Right cardiac atrium (tissue), 5 donors: Measurements from ENCODE around the gene CFAP70. TPM values are rescaled to one million over a fixed set of nuclear protein-coding genes. Genes with fewer than 3 reads are reported as not detected.

Source experiments
- ATAC-seq, 2 donors: fragments of 200-7000 bp; cut with Tn5 transposase; one replicate each; pipeline versions ENCODE4 v1.8.0 to v1.9.1; 2020; ENCODE audit warnings: moderate library complexity in 2 of 2, mild to moderate bottlenecking in 1 of 2
- DNase-seq, 3 donors: peaks; one replicate each; pipeline ENCODE4 v3.0.0-alpha.2; 2020
- H3K27ac ChIP-seq: one replicate; pipeline ENCODE4 v1.5.1; 2013; ENCODE audit warnings: mild to moderate bottlenecking, low read length, control low read depth, moderate library complexity
- H3K27me3 ChIP-seq: one replicate; pipeline ENCODE4 v1.6.1; 2013; ENCODE audit not compliant: control insufficient read depth, insufficient read depth
- H3K4me1 ChIP-seq: one replicate; pipeline ENCODE4 v1.6.1; 2013; ENCODE audit warnings: low read length; ENCODE audit not compliant: control insufficient read depth, insufficient read depth
- H3K4me3 ChIP-seq: one replicate; pipeline ENCODE4 v1.5.1; 2013; ENCODE audit warnings: low read length, control low read depth
- H3K9me3 ChIP-seq: one replicate; pipeline ENCODE4 v1.6.1; 2013; ENCODE audit warnings: low read length; ENCODE audit not compliant: control insufficient read depth
- WGBS: extraction: QIAGEN DNeasy Blood & Tissue Kit; methylation state at CpG from one replicate; pipeline ENCODE4 v1.1.7; 2013; 5-methylcytosine and 5-hydroxymethylcytosine counted together
- intact Hi-C, 4 donors: fragments of 100-400 bp; cut with DNase I; formaldehyde crosslinking; loops; one replicate each; pipeline versions ENCODE4 v1.11.0 to v1.14.0; 2022 to 2023
- polyA plus RNA-seq: library from polyadenylated mRNA; stranded (reverse); fragments of 200-250 nt; gene quantifications from one replicate; pipeline ENCODE4 v1.2.3, GENCODE V29; 2013
- total RNA-seq, 4 donors: library from RNA; stranded (reverse); fragmentation: NEBNext Ultra II Directional; extraction: Animal tissue kit (Norgen Biotek cat#: 25700); gene quantifications; one replicate each; pipeline ENCODE4 v1.2.1, GENCODE V29; 2021
- donor health status: healthy with polysubstance abuse.
- donor health status: DM: no; HTN: yes; CAD: no.
- donor health status: DM: no; HTN: no; CAD: no.
- donor health status: DM: no; HTN: yes; CAD: no; lungs with severe emphysema.
- donor health status: DM: yes; HTN: yes; CAD: no.

Gene CFAP70
- total and polyA plus RNA-seq, 5 donors = 1.2 to 2.3 (median 1.8) TPM

DNA sequence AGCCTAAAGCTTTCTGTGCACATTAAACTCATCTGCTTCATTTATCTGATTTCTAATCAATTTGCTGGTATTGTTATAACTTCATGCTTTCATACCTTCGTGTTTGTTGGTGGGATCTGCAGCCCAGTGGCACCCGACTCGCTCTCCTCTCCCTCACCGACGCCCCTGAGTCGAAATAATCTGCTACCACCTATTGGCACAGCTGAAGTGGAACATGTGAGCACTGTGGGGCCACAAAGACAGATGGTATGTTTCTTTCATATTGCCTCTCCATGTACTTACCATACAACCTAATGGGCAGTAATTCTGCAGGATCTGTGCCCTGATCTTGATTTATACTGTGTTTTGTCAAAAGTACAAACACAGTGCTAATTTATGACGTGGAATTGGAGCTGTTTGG is 124.0 kb downstream of the CFAP70 start:
- no peak overlapping the region for H3K4me3 ChIP-seq
- DNase-seq (no peak), ATAC-seq (no peak)
- H3K27me3 ChIP-seq = no peaks in the 10 kb centered on the region
- 74% methylated on average over 7 of the region's 7 CpGs for WGBS
- intact Hi-C loops = no loop called here
- no peaks in the 10 kb centered on the region for H3K9me3 ChIP-seq
- H3K27ac ChIP-seq = no peak overlapping the region
- H3K4me1 ChIP-seq = no peaks in the 10 kb centered on the region

GRCh38 chr10:73233883-73234282 is 124.8 kb downstream of the CFAP70 start:
- H3K9me3 ChIP-seq = no peaks in the 10 kb centered on the region
- no peak overlapping the region for H3K4me3 ChIP-seq
- H3K27ac ChIP-seq = no peak overlapping the region
- intact Hi-C loops = no loop called here
- H3K4me1 ChIP-seq = no peaks in the 10 kb centered on the region
- DNase-seq = no peak
- no peaks in the 10 kb centered on the region for H3K27me3 ChIP-seq
- WGBS = 57% methylated on average over 2 of the region's 2 CpGs
- ATAC-seq = no peak

DNA sequence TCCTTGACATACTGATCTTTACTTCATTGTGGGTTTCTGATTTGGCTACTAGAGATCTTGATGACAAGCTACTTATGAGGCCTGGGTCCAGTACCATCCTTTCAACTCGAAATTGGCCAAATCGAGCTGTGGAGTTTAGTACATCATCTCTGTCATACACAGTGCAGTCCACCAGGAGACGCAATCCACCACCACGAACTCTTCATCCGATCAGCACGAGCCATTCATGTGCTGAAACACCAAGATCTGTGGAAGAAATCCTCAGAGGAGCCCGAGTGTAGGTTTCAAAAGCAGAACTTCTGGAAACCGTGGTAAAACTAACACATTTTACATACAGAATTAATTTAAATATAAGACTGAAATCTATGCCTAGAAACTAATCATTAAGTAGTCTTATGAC is 125.8 kb downstream of the CFAP70 start:
- ATAC-seq (no peak), DNase-seq (no peak)
- Histone ChIP-seq H3K4me3 (no peak overlapping the region), H3K27me3 (no peaks in the 10 kb centered on the region), H3K4me1 (no peaks in the 10 kb centered on the region), H3K9me3 (no peaks in the 10 kb centered on the region), H3K27ac (no peak overlapping the region)
- 91% methylated on average over 8 of the region's 8 CpGs for WGBS
- intact Hi-C loops = no loop called here

DNA sequence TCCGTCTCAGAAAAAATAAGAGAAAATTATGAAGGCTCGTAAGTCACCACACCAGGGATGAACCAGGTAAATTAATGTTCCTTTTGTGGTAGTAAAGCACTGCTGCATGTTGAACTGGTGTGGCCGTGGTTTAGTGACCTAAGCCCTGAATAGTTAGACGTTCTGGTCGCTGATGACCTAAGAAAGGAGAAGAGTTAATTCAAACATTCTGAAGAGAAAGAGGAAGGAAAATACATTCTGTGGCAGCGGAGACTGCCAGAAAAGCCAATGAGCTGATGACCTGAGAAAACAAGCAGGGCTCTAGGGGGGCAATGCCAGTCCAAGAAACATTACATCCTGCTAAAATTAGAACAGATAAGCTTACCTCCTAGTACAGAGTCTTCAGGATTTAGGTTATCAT is 129.1 kb downstream of the CFAP70 start:
- ATAC-seq = no peak
- Histone ChIP-seq H3K27me3 (no peaks in the 10 kb centered on the region), H3K4me3 (no peak overlapping the region), H3K4me1 (no peaks in the 10 kb centered on the region), H3K27ac (no peak overlapping the region), H3K9me3 (no peaks in the 10 kb centered on the region)
- WGBS = 77% methylated on average over 6 of the region's 6 CpGs
- intact Hi-C loops = no loop called here
- DNase-seq = no peak

- no peak overlapping the region for H3K27ac ChIP-seq
Observed at GRCh38 chr10:73228247-73228646, 130.4 kb downstream of the CFAP70 start.

GRCh38 chr10:73226663-73227062 is 132.0 kb downstream of the CFAP70 start:
- Histone ChIP-seq H3K4me1 (no peaks in the 10 kb centered on the region), H3K27ac (no peak overlapping the region), H3K9me3 (no peaks in the 10 kb centered on the region), H3K4me3 (no peak overlapping the region), H3K27me3 (no peaks in the 10 kb centered on the region)
- intact Hi-C loops = no loop called here
- no peak for DNase-seq
- ATAC-seq = no peak

More at GRCh38 chr10:73228247-73228646, 130.4 kb downstream of the CFAP70 start:
- Histone ChIP-seq H3K4me1 (no peaks in the 10 kb centered on the region), H3K4me3 (no peak overlapping the region), H3K27me3 (no peaks in the 10 kb centered on the region), H3K9me3 (no peaks in the 10 kb centered on the region)
- WGBS = 85% methylated on average over 3 of the region's 3 CpGs
- ATAC-seq (no peak), DNase-seq (no peak)
- intact Hi-C loops = no loop called here

GRCh38 chr10:73225518-73225917 is 133.1 kb downstream of the CFAP70 start:
- no peaks in the 10 kb centered on the region for H3K9me3 ChIP-seq
- ATAC-seq (no peak), DNase-seq (no peak)
- no peak overlapping the region for H3K27ac ChIP-seq
- no peaks in the 10 kb centered on the region for H3K4me1 ChIP-seq
- H3K27me3 ChIP-seq = no peaks in the 10 kb centered on the region
- no peak overlapping the region for H3K4me3 ChIP-seq
- intact Hi-C loops = no loop called here

DNA sequence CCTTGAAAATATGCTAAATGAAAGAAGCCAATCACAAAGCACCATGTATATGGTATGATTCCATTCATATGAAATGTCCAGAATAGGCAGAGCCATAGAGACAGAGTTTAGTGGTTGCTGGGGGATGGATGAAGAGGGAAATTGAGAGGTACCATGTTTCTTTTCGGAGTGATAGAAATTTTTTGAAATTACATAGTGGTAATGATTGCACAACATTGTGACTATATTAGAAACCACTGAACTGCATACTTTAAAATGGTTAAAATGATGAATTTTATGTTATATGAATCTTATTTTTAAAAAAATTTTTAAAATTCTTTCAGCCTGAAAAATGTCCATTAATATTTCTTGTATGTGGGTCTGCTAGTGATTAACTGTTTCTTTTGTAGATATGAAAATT is 137.7 kb downstream of the CFAP70 start:
- no peaks in the 10 kb centered on the region for H3K27me3 ChIP-seq
- H3K4me1 ChIP-seq = no peaks in the 10 kb centered on the region
- ATAC-seq (no peak), DNase-seq (no peak)
- WGBS = 97% methylated on average over 1 of the region's 1 CpG
- no peak overlapping the region for H3K4me3 ChIP-seq
- H3K9me3 ChIP-seq = no peaks in the 10 kb centered on the region
- intact Hi-C loops = no loop called here
- H3K27ac ChIP-seq = no peak overlapping the region

DNA sequence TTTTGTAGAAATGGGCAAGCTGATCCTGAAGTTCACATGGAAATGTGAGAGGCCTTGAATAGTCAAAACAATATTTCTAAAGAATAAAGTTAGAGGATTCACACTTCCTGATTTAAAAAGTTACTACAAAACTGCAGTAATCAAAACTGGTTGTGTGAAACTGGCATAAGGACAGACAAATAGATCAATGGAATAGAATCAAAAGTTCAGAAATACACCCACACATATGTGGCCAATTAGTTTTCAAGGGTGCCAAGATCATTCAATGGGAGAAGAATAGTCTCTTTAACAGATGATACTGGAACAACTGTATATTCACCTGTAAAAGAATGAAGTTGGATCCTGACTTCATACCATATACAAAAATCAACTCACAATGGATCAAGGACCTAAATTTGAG is 139.3 kb downstream of the CFAP70 start:
- Histone ChIP-seq H3K4me3 (no peak overlapping the region), H3K9me3 (no peaks in the 10 kb centered on the region), H3K4me1 (no peaks in the 10 kb centered on the region), H3K27ac (no peak overlapping the region), H3K27me3 (no peaks in the 10 kb centered on the region)
- DNase-seq = no peak
- intact Hi-C loops = no loop called here
- no peak for ATAC-seq

GRCh38 chr10:73218431-73219191 is 140.1 kb downstream of the CFAP70 start:
- Histone ChIP-seq H3K27ac (no peak overlapping the region), H3K4me1 (no peaks in the 10 kb centered on the region), H3K9me3 (no peaks in the 10 kb centered on the region), H3K27me3 (no peaks in the 10 kb centered on the region), H3K4me3 (no peak overlapping the region)
- DNase-seq = no peak
- intact Hi-C loops = no loop called here
- WGBS = 91% methylated on average over 2 of the region's 2 CpGs
- no peak for ATAC-seq

- Histone ChIP-seq H3K9me3 (no peaks in the 10 kb centered on the region), H3K27ac (no peak overlapping the region), H3K27me3 (no peaks in the 10 kb centered on the region), H3K4me3 (no peak overlapping the region), H3K4me1 (no peaks in the 10 kb centered on the region)
- ATAC-seq (no peak), DNase-seq (no peak)
- 94% methylated on average over 2 of the region's 2 CpGs for WGBS
- intact Hi-C loops = no loop called here
Observed at GRCh38 chr10:73217628-73218027, 141.0 kb downstream of the CFAP70 start.

GRCh38 chr10:73215749-73216148 is 142.9 kb downstream of the CFAP70 start:
- H3K27me3 ChIP-seq = no peaks in the 10 kb centered on the region
- WGBS = 94% methylated on average over 1 of the region's 1 CpG
- H3K4me1 ChIP-seq = no peaks in the 10 kb centered on the region
- no peak overlapping the region for H3K4me3 ChIP-seq
- DNase-seq (no peak), ATAC-seq (no peak)
- intact Hi-C loops = no loop called here
- no peak overlapping the region for H3K27ac ChIP-seq
- no peaks in the 10 kb centered on the region for H3K9me3 ChIP-seq
